ENCODE results near the gene ZNF385C.

DNA sequence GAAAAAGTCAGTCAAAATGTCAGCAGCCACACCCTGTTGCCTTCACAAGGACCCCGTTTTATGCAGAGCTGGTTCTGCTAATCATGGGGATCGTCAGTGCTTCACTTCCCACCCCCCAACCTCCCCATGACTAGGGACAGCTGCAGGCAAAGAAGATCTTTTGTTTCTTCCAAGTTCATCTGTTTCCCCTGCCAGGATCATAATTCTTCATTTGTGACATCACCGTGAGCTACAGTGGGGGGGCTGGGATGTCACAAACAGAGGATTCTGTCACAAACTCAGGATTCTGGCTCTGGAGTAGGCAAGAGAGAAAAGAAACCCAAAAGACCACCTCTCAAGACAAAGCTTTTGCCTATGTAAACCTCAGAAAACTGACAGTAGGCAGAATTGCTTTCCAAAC lies 105.7 kb downstream of the ZNF385C start:
- TF ChIP-seq, protein P1, sequence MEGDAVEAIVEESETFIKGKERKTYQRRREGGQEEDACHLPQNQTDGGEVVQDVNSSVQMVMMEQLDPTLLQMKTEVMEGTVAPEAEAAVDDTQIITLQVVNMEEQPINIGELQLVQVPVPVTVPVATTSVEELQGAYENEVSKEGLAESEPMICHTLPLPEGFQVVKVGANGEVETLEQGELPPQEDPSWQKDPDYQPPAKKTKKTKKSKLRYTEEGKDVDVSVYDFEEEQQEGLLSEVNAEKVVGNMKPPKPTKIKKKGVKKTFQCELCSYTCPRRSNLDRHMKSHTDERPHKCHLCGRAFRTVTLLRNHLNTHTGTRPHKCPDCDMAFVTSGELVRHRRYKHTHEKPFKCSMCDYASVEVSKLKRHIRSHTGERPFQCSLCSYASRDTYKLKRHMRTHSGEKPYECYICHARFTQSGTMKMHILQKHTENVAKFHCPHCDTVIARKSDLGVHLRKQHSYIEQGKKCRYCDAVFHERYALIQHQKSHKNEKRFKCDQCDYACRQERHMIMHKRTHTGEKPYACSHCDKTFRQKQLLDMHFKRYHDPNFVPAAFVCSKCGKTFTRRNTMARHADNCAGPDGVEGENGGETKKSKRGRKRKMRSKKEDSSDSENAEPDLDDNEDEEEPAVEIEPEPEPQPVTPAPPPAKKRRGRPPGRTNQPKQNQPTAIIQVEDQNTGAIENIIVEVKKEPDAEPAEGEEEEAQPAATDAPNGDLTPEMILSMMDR (IDR thresholded peaks at IDR 0.05; ENCODE audit: low read depth, low read length, missing input control) = no peak
- TF ChIP-seq SP1 (IDR thresholded peaks at IDR 0.05) = no peak
- TF ChIP-seq, protein P2, sequence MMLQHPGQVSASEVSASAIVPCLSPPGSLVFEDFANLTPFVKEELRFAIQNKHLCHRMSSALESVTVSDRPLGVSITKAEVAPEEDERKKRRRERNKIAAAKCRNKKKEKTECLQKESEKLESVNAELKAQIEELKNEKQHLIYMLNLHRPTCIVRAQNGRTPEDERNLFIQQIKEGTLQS (IDR thresholded peaks at IDR 0.05) = no peak
- TF ChIP-seq HNF4A (conservative IDR thresholded peaks at IDR 0.05) = no peak
- TF ChIP-seq REST (IDR thresholded peaks at IDR 0.05) = no peak
- TF ChIP-seq GABPA (IDR thresholded peaks at IDR 0.05 in 1 of 2, conservative IDR thresholded peaks at IDR 0.05 in 1 of 2) = no peak
- TF ChIP-seq TAF1 (conservative IDR thresholded peaks at IDR 0.05) = no peak
- TF ChIP-seq, protein P3, sequence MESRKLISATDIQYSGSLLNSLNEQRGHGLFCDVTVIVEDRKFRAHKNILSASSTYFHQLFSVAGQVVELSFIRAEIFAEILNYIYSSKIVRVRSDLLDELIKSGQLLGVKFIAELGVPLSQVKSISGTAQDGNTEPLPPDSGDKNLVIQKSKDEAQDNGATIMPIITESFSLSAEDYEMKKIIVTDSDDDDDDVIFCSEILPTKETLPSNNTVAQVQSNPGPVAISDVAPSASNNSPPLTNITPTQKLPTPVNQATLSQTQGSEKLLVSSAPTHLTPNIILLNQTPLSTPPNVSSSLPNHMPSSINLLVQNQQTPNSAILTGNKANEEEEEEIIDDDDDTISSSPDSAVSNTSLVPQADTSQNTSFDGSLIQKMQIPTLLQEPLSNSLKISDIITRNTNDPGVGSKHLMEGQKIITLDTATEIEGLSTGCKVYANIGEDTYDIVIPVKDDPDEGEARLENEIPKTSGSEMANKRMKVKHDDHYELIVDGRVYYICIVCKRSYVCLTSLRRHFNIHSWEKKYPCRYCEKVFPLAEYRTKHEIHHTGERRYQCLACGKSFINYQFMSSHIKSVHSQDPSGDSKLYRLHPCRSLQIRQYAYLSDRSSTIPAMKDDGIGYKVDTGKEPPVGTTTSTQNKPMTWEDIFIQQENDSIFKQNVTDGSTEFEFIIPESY (IDR thresholded peaks at IDR 0.05) = no peak
- TF ChIP-seq RXRA (IDR thresholded peaks at IDR 0.05) = no peak
